HCT116 (cell line): Measurements from ENCODE around the gene NXPE2.

ENCODE experiments used
- ATF3 ChIP-seq: IDR thresholded peaks from 2 replicates; pipeline ENCODE4 v1.6.1; 2012
- CTCF ChIP-seq, 3 experiments: fragments of 200-600 bp in 1 of 3; sonication (generic) in 1 of 3; IDR thresholded peaks in 2 of 3; conservative IDR thresholded peaks in 1 of 3; 2 replicates each; pipeline ENCODE4 v1.5.1; 2012 to 2017; ENCODE audit warnings: low read depth in 2 of 3, low read length in 2 of 3, antibody characterized with exemption in 1 of 3, borderline replicate concordance in 1 of 3, control low read depth in 1 of 3, mild to moderate bottlenecking in 1 of 3, mixed read lengths in 1 of 3, mixed run types in 1 of 3, moderate library complexity in 1 of 3; ENCODE audit not compliant: insufficient read depth in 1 of 3
- ELF1 ChIP-seq: IDR thresholded peaks from 2 replicates; pipeline ENCODE4 v1.6.1; 2012; ENCODE audit warnings: low read depth, borderline replicate concordance
- EZH2 ChIP-seq: fragments of 200-600 bp; sonication (generic); IDR thresholded peaks from 2 replicates; pipeline ENCODE4 v1.6.1; 2017; ENCODE audit warnings: antibody characterized with exemption, mixed run types
- FOSL1 ChIP-seq: IDR thresholded peaks from 2 replicates; pipeline ENCODE4 v1.6.1; 2012; ENCODE audit warnings: low read depth
- POLR2A ChIP-seq: IDR thresholded peaks from 2 replicates; pipeline ENCODE4 v1.7.0; 2011; ENCODE audit warnings: borderline replicate concordance; ENCODE audit not compliant: insufficient read depth, insufficient read length; ENCODE audit errors: extremely low read depth
- POLR2AphosphoS5 ChIP-seq: IDR thresholded peaks from 2 replicates; pipeline ENCODE4 v1.6.1; 2011; ENCODE audit warnings: mild to moderate bottlenecking, low read depth, low read length, moderate library complexity
- YY1 ChIP-seq: IDR thresholded peaks from 2 replicates; pipeline ENCODE4 v1.6.1; 2011; ENCODE audit warnings: low read length, low read depth, moderate library complexity, mild to moderate bottlenecking; ENCODE audit not compliant: insufficient replicate concordance; ENCODE audit errors: extremely low read depth
- ZNF274 ChIP-seq: fragments of 200-500 bp; sonication (Bioruptor generic); IDR thresholded peaks from 2 replicates; pipeline ENCODE4 v1.6.1; 2014; ENCODE audit warnings: mild to moderate bottlenecking, low read depth, low read length, inconsistent platforms

GRCh38 chr11:114668109-114668508 lies 10.2 kb upstream of the NXPE2 start:
- TF ChIP-seq ZNF274 (no peak), ELF1 (no peak), CTCF (IDR thresholded peaks at IDR 0.05 in 2 of 3, conservative IDR thresholded peaks at IDR 0.05 in 1 of 3; ENCODE audit: borderline replicate concordance in 1 of 3, insufficient read depth in 1 of 3, low read depth in 2 of 3, low read length in 2 of 3) (no peak), POLR2A (no peak), POLR2AphosphoS5 (no peak), YY1 (no peak), ATF3 (no peak), FOSL1 (no peak), EZH2 (no peak)
